Cardiac fibroblast (primary cell): Measurements from ENCODE around the gene ZMAT2.
"Not testable (repeated sequence)": the region's sequence is repeated elsewhere in the genome, so short reads cannot be mapped to it uniquely, and the experiment has no call there.

ENCODE experiments used
- DNase-seq, 2 donors: peaks; one replicate each; pipeline versions ENCODE4 v3.0.0 to v3.0.0-alpha.2; 2010; ENCODE audit warnings: low read depth in 2 of 2
- H3K4me3 ChIP-seq, 2 donors: replicated peaks in 1 of 2; 1 replicate in 1 of 2; 2 replicates in 1 of 2; pipeline ENCODE4 v1.5.1; 2011; ENCODE audit warnings: low read depth in 2 of 2, low read length in 2 of 2, mild to moderate bottlenecking in 2 of 2, moderate library complexity in 1 of 2
- TF ChIP-seq, protein P1 (sequence below): IDR thresholded peaks from one replicate; pipeline ENCODE4 v1.5.1; 2011; ENCODE audit warnings: low read depth, mild to moderate bottlenecking, low read length, inconsistent platforms

ZMAT2 gene

DNA sequence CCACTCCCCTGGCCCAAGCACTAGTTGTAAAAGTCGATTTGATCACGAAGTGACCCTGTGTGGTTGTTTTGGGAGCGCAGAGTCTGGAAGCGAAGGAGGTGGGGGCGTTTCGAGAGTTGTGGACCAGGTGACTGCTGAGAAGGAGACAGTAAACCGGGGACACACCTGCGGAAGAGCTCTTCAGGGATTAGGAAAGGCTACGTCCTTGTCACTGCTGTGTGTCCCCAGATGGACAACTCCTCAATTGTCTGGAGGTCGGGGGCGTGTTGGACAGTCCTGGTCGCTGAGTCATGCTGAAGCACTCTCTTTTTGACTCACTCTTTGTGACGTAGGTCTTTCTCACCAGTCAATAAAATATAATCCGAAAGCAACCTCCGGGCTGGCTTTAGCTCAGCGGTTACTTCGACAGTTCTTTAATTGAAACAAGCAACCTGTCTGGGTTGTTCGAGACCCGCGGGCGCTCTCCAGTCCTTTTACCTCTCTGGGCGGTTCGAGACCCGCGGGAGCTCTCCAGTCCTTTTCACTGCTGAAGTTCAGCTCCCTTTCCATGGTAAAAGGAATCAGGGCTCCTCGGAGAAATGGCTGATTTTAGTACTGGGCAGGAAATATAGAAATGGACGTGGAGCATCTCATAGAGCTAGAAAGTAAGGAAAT lies 10.8 kb downstream of the ZMAT2 start:
- H3K4me3 ChIP-seq, result peak overlapping the region; percentile 48 to 53
- TF ChIP-seq, protein P1, sequence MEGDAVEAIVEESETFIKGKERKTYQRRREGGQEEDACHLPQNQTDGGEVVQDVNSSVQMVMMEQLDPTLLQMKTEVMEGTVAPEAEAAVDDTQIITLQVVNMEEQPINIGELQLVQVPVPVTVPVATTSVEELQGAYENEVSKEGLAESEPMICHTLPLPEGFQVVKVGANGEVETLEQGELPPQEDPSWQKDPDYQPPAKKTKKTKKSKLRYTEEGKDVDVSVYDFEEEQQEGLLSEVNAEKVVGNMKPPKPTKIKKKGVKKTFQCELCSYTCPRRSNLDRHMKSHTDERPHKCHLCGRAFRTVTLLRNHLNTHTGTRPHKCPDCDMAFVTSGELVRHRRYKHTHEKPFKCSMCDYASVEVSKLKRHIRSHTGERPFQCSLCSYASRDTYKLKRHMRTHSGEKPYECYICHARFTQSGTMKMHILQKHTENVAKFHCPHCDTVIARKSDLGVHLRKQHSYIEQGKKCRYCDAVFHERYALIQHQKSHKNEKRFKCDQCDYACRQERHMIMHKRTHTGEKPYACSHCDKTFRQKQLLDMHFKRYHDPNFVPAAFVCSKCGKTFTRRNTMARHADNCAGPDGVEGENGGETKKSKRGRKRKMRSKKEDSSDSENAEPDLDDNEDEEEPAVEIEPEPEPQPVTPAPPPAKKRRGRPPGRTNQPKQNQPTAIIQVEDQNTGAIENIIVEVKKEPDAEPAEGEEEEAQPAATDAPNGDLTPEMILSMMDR, result no peak
- DNase-seq, result peak; percentile 98 to 99

GRCh38 chr5:140711794-140712193 lies 11.5 kb downstream of the ZMAT2 start:
- TF ChIP-seq, protein P1, result no peak
- no peak for DNase-seq
- no peak overlapping the region for H3K4me3 ChIP-seq

DNA sequence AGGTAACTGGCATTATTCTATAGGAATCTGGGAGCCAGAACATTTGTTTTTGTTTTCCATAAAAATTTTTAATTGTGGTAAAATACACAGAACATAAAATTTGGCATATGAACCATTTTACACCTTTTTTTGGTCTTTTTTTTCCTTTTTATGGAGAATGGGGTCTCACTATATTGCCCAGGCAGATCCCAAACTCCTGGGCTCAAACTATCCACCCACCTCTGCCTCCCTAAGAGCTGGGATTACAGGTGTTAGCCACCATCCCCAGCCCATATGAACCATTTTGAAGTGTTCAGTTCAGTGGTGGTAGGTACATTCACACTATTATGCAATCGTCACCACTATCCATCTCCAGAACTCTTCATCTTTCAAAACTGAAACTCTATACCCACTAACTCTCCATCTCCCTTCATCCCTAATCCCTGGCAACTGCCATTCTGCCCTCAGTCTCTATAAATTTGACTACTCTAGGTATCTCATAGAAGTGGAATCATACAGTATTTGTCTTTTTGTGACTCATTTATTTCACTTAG lies 13.4 kb downstream of the ZMAT2 start:
- TF ChIP-seq, protein P1, result no peak
- DNase-seq, result no peak
- no peak overlapping the region for H3K4me3 ChIP-seq

DNA sequence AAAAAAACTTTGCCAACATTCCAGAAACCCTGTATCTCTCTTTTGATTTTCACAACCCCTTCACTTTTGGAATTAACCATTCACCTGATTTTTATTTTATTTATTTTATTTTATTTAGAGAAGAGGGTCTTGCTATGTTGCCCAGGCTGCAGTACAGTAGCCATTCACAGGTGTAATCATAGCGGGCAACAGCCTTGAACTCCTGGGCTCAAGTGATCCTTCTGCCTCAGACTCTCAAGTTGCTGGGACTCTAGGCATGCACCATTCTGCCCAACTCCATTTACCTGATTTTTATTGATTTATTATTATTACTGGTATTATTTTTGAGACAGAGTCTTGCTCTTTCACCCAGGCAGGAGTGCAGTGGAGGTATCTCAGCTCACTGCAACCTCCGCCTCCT lies 16.0 kb downstream of the ZMAT2 start:
- not testable (repeated sequence) for H3K4me3 ChIP-seq, DNase-seq

DNA sequence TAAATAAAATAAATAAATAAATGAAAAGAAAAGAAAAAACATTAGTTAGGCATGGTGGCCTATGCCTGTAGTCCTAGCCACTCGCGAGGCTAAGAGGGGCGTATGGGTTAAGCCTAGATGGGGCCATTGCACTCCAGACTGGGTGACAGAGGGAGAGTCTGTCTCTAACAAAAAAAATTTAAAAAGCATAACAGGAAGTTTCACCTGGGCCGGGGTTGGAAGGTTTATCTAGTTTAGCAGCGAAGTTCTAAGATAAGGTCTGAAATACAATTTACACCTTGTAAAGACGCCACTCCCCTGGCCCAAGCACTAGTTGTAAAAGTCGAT lies 18.0 kb downstream of the ZMAT2 start:
- H3K4me3 ChIP-seq, result peak overlapping the region in 1 of 2 donors; percentile 39
- TF ChIP-seq, protein P1, result no peak
- DNase-seq, result no peak

DNA sequence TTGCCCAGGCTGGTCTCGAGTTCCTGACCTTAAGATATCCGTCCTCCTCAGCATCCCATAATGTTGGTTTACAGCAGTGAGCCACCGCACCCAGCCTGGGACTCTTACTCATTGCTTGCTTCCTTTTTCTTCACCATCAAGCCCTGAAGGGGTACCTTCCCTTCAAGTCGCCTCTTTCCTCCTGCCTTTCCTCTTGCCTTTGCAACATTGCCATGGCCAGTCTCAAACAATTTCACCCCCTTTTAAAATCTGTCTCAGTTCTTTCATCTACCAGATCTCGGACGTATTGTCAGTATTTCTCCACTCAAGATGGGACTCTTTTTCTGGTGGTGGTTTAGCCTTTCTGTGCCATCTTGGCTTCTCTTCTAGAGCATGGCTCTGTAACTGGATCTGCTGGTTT lies 20.5 kb downstream of the ZMAT2 start:
- DNase-seq, result peak in 1 of 2 donors; percentile 10
- not testable (repeated sequence) for H3K4me3 ChIP-seq

GRCh38 chr5:140721395-140721794 lies 21.1 kb downstream of the ZMAT2 start:
- DNase-seq, result not testable (repeated sequence)

DNA sequence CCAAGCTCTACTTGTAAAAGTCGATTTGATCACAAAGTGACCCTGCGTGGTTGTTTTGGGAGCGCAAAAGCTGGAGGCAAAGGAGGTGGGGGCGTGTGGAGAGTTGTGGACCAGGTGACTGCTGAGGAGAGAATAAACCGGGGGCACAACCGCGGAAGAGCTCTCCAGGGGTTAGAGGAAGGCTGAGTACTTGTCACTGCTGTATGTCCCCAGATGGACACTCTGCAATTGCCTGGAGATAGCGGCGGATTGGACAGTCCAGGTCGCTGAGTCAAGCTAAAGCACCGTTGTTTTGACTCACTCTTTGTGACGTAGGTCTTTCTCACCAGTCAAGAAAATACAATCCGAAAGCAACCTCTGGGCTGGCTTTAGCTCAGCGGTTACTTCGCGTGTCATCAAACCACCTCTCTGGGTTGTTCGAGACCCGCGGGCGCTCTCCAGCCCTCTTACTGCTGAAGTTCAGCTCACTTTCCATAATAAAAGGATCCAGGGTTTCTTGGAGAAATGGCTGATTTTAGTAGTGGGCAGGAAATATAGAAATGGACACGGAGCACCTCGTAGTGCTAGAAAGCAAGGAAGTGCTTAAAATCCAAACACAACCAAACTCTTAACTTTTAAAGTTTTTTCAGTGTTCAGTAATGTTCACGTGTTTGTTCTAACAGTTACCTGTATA lies 25.7 kb downstream of the ZMAT2 start:
- H3K4me3 ChIP-seq, result peak overlapping the region; percentile 29 to 56
- peak; percentile 87 to 98 for DNase-seq
- TF ChIP-seq, protein P1, result no peak

More at GRCh38 chr5:140721395-140721794, 21.1 kb downstream of the ZMAT2 start:
- H3K4me3 ChIP-seq, result not testable (repeated sequence)
